Panc1 (cell line): Measurements from ENCODE around the gene MZB1.

Experiments
- CTCF ChIP-seq: fragments of 450-650 bp; IDR thresholded peaks from 2 replicates; pipeline ENCODE4 v1.5.1; 2017; ENCODE audit warnings: mild to moderate bottlenecking
- TCF7L2 ChIP-seq: IDR thresholded peaks from 2 replicates; pipeline ENCODE4 v1.6.1; 2011; ENCODE audit warnings: mild to moderate bottlenecking, low read depth, low read length, inconsistent platforms

GRCh38 chr5:139386050-139386438 lies 3.7 kb downstream of the MZB1 start:
- TF ChIP-seq CTCF (no peak), TCF7L2 (no peak)
